K562 (cell line): ENCODE results near the gene SLC12A4. TPM values are rescaled to one million over a fixed set of nuclear protein-coding genes. Genes with fewer than 3 reads are reported as not detected.

Experiments used
- BRF2 ChIP-seq: IDR thresholded peaks from 3 replicates; pipeline ENCODE4 v1.6.1; 2011; ENCODE audit warnings: borderline replicate concordance, mild to moderate bottlenecking; ENCODE audit not compliant: insufficient read length, insufficient read depth
- CBX3 ChIP-seq, 2 experiments: IDR thresholded peaks; 1 replicate in 1 of 2; 2 replicates in 1 of 2; pipeline ENCODE4 v1.6.1; 2012; ENCODE audit warnings: inconsistent platforms in 2 of 2, low read length in 2 of 2, borderline replicate concordance in 1 of 2, control low read depth in 1 of 2
- CREM ChIP-seq: IDR thresholded peaks from 2 replicates; pipeline ENCODE4 v1.6.1; 2014; ENCODE audit warnings: antibody characterized with exemption, low read depth
- ETV6 ChIP-seq, 3 experiments: fragments of 150-350 bp in 1 of 3; sonication (generic) in 1 of 3; formaldehyde crosslinking in 1 of 3; IDR thresholded peaks; 2 replicates each; pipeline versions ENCODE4 v1.6.1 to v1.8.0; 2014 to 2022; ENCODE audit warnings: borderline replicate concordance in 2 of 3, low read depth in 2 of 3, antibody characterized with exemption in 1 of 3, low read length in 1 of 3, mild to moderate bottlenecking in 1 of 3, missing genetic modification reagents in 1 of 3
- HES1 ChIP-seq: fragments of 450-650 bp; IDR thresholded peaks from 2 replicates; pipeline ENCODE4 v1.6.1; 2016; ENCODE audit warnings: low read depth, mild to moderate bottlenecking, moderate library complexity
- HMG20B ChIP-seq: fragments of 250-450 bp; sonication (Bioruptor Pico); IDR thresholded peaks from 2 replicates; pipeline ENCODE4 v1.5.0; 2021; ENCODE audit warnings: mild to moderate bottlenecking
- LEF1 ChIP-seq: fragments of 450-650 bp; IDR thresholded peaks from 2 replicates; pipeline ENCODE4 v1.6.1; 2016; ENCODE audit warnings: mild to moderate bottlenecking
- PPARD ChIP-seq: fragments of 250-450 bp; sonication (Bioruptor Pico); IDR thresholded peaks from 2 replicates; pipeline ENCODE4 v1.8.0; 2022; ENCODE audit warnings: inconsistent platforms, mild to moderate bottlenecking, moderate library complexity
- RFX1 ChIP-seq: fragments of 450-650 bp; IDR thresholded peaks from 2 replicates; pipeline ENCODE4 v1.6.1; 2016; ENCODE audit warnings: mild to moderate bottlenecking, moderate library complexity
- SIRT6 ChIP-seq: IDR thresholded peaks from one replicate; pipeline ENCODE4 v1.6.1; 2012; ENCODE audit warnings: low read depth, mild to moderate bottlenecking, control low read depth, inconsistent platforms, low read length, moderate library complexity
- SPI1 ChIP-seq: IDR thresholded peaks from 2 replicates; pipeline ENCODE4 v1.6.1; 2011; ENCODE audit warnings: low read depth, low read length, control low read depth, borderline replicate concordance
- SREBF2 ChIP-seq: sonication (generic); formaldehyde crosslinking; IDR thresholded peaks from 2 replicates; pipeline ENCODE4 v1.4.0; 2020; ENCODE audit warnings: mild to moderate bottlenecking, missing genetic modification reagents
- THAP7 ChIP-seq: fragments of 250-450 bp; sonication (Bioruptor Pico); IDR thresholded peaks from 2 replicates; pipeline ENCODE4 v1.5.0; 2021
- ZFX ChIP-seq: sonication (generic); formaldehyde crosslinking; IDR thresholded peaks from 2 replicates; pipeline ENCODE4 v1.8.0; 2022; ENCODE audit warnings: mild to moderate bottlenecking, missing genetic modification reagents, moderate library complexity
- ZNF165 ChIP-seq: fragments of 250-450 bp; sonication (Bioruptor Pico); IDR thresholded peaks from 2 replicates; pipeline ENCODE4 v1.4.0; 2020; ENCODE audit warnings: borderline replicate concordance
- ZNF197 ChIP-seq: fragments of 200-800 bp; sonication (Bioruptor generic); IDR thresholded peaks from 2 replicates; pipeline ENCODE4 v1.6.1; 2016; ENCODE audit warnings: low read depth, missing genetic modification characterization, missing compliant biosample characterization
- ZNF586 ChIP-seq: fragments of 450-650 bp; formaldehyde crosslinking; conservative IDR thresholded peaks from 2 replicates; pipeline ENCODE4 v1.4.0; 2020; ENCODE audit warnings: mild to moderate bottlenecking, moderate library complexity
- ZNF766 ChIP-seq: fragments of 200-800 bp; sonication (Bioruptor generic); conservative IDR thresholded peaks from 2 replicates; pipeline ENCODE4 v1.6.1; 2016; ENCODE audit warnings: missing genetic modification characterization, missing compliant biosample characterization
- polyA plus RNA-seq, 8 experiments: library from polyadenylated mRNA; depleted of rRNA in 4 of 8; stranded (reverse) in 5 of 8; unstranded in 3 of 8; fragments of >200 nt; fragmentation: Nextera tagmentation in 2 of 8; fragmentation: Illumina TruSeq in 1 of 8; extraction: Ambion mirVana in 2 of 8; extraction: Trizol in 1 of 8; gene quantifications; 2 replicates each; pipeline versions ENCODE4 v1.2.1 to v1.2.3, GENCODE V29; 2011 to 2014; ENCODE audit warnings: inconsistent platforms in 1 of 8, missing spikeins in 1 of 8
- total RNA-seq, 7 experiments: library from RNA; depleted of rRNA in 6 of 7; stranded (reverse); fragments of >200 nt in 6 of 7; fragmentation: Illumina TruSeq in 2 of 7; extraction: Trizol in 2 of 7; gene quantifications; 2 replicates each; pipeline versions ENCODE4 v1.2.1 to v1.2.3, GENCODE V29; 2011 to 2021; ENCODE audit warnings: low replicate concordance in 1 of 7
- TF ChIP-seq, protein P1 (sequence below): sonication (generic); formaldehyde crosslinking; IDR thresholded peaks from 2 replicates; pipeline ENCODE4 v1.5.0; 2020; ENCODE audit warnings: missing genetic modification reagents
- TF ChIP-seq, protein P2 (sequence below): sonication (generic); formaldehyde crosslinking; IDR thresholded peaks from 2 replicates; pipeline ENCODE4 v1.8.0; 2022; ENCODE audit warnings: missing genetic modification reagents, mild to moderate bottlenecking, moderate library complexity, borderline replicate concordance
- TF ChIP-seq, protein P3 (sequence below), 2 experiments: IDR thresholded peaks; 2 replicates each; pipeline ENCODE4 v1.6.1; 2012; ENCODE audit warnings: improper control_type of control experiment in 2 of 2, low read depth in 2 of 2, low read length in 2 of 2, borderline replicate concordance in 1 of 2

SLC12A4 gene
- total and polyA plus RNA-seq, 9 of the 15 experiments (the other 6 are each of a cell fraction or from before 2014, with no cell fraction given) = 0.75 to 43.5 (median 15.0) TPM

GRCh38 chr16:67922221-67922620, 46.2 kb downstream of the SLC12A4 start (continued):
- TF ChIP-seq HMG20B (no peak), PPARD (no peak), SREBF2 (CRISPR knock-in tag) (no peak), THAP7 (CRISPR knock-in tag) (no peak), ZFX (CRISPR knock-in tag) (no peak), CREM (peak; percentile 26; the same call in 1 of the 2 replicates), RFX1 (no peak), SIRT6 (no peak), ZNF766 (CRISPR knock-in tag) (no peak), ZNF586 (CRISPR knock-in tag) (no peak), SPI1 (no peak), HES1 (no peak), ZNF197 (no peak), LEF1 (0 out of 2 replicates have a peak, but pooled peaks have one; percentile 32), CBX3 (IDR thresholded peaks at IDR 0.05; ENCODE audit: borderline replicate concordance in 1 of 2, low read length in 2 of 2) (no peak), ZNF165 (CRISPR knock-in tag) (no peak), BRF2 (no peak), ETV6 (IDR thresholded peaks at IDR 0.05; ENCODE audit: borderline replicate concordance in 1 of 2, low read depth in 2 of 2, low read length in 1 of 2) (no peak), ETV6 (CRISPR knock-in tag; IDR thresholded peaks at IDR 0.05; ENCODE audit: borderline replicate concordance) (no peak)
- TF ChIP-seq, protein P1, sequence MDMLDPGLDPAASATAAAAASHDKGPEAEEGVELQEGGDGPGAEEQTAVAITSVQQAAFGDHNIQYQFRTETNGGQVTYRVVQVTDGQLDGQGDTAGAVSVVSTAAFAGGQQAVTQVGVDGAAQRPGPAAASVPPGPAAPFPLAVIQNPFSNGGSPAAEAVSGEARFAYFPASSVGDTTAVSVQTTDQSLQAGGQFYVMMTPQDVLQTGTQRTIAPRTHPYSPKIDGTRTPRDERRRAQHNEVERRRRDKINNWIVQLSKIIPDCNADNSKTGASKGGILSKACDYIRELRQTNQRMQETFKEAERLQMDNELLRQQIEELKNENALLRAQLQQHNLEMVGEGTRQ (CRISPR knock-in tag) = peak; percentile 16; the same call in 1 of the 2 replicates
- TF ChIP-seq, protein P2, sequence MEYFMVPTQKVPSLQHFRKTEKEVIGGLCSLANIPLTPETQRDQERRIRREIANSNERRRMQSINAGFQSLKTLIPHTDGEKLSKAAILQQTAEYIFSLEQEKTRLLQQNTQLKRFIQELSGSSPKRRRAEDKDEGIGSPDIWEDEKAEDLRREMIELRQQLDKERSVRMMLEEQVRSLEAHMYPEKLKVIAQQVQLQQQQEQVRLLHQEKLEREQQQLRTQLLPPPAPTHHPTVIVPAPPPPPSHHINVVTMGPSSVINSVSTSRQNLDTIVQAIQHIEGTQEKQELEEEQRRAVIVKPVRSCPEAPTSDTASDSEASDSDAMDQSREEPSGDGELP (CRISPR knock-in tag) = no peak
- TF ChIP-seq, protein P3, sequence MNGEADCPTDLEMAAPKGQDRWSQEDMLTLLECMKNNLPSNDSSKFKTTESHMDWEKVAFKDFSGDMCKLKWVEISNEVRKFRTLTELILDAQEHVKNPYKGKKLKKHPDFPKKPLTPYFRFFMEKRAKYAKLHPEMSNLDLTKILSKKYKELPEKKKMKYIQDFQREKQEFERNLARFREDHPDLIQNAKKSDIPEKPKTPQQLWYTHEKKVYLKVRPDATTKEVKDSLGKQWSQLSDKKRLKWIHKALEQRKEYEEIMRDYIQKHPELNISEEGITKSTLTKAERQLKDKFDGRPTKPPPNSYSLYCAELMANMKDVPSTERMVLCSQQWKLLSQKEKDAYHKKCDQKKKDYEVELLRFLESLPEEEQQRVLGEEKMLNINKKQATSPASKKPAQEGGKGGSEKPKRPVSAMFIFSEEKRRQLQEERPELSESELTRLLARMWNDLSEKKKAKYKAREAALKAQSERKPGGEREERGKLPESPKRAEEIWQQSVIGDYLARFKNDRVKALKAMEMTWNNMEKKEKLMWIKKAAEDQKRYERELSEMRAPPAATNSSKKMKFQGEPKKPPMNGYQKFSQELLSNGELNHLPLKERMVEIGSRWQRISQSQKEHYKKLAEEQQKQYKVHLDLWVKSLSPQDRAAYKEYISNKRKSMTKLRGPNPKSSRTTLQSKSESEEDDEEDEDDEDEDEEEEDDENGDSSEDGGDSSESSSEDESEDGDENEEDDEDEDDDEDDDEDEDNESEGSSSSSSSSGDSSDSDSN (IDR thresholded peaks at IDR 0.05; ENCODE audit: borderline replicate concordance in 1 of 2, low read depth in 2 of 2, low read length in 2 of 2) = no peak
